Aorta (tissue), 5 donors: ENCODE results near the gene MLLT1. TPM values are rescaled to one million over a fixed set of nuclear protein-coding genes. Genes with fewer than 3 reads are reported as not detected.

Experiments used
- ATAC-seq: fragments of 200-7000 bp; cut with Tn5 transposase; one replicate; pipeline ENCODE4 v1.9.1; 2022; ENCODE audit warnings: moderate library complexity; ENCODE audit not compliant: low FRiP score
- DNase-seq, 2 donors: peaks; one replicate each; pipeline ENCODE4 v3.0.0-alpha.2; 2020
- H3K27ac ChIP-seq, 2 donors: one replicate each; pipeline ENCODE4 v1.5.1; 2013; ENCODE audit warnings: low read length in 2 of 2, mild to moderate bottlenecking in 2 of 2, moderate library complexity in 2 of 2, control low read depth in 1 of 2, inconsistent platforms in 1 of 2, low read depth in 1 of 2
- H3K27me3 ChIP-seq, 2 donors: one replicate each; pipeline ENCODE4 v1.6.1; 2013; ENCODE audit warnings: control low read depth in 1 of 2, low read length in 1 of 2, mild to moderate bottlenecking in 1 of 2, moderate library complexity in 1 of 2; ENCODE audit not compliant: insufficient read depth in 2 of 2, control insufficient read depth in 1 of 2
- H3K36me3 ChIP-seq, 2 donors: one replicate each; pipeline ENCODE4 v1.6.1; 2013; ENCODE audit warnings: control low read depth in 1 of 2, low read length in 1 of 2, mild to moderate bottlenecking in 1 of 2; ENCODE audit not compliant: insufficient read depth in 2 of 2, control insufficient read depth in 1 of 2
- H3K4me1 ChIP-seq, 2 donors: one replicate each; pipeline ENCODE4 v1.6.1; 2013; ENCODE audit warnings: low read length in 2 of 2, control low read depth in 1 of 2, mild to moderate bottlenecking in 1 of 2, moderate library complexity in 1 of 2; ENCODE audit not compliant: insufficient read depth in 2 of 2, control insufficient read depth in 1 of 2
- H3K4me3 ChIP-seq, 2 donors: one replicate each; pipeline ENCODE4 v1.5.1; 2013; ENCODE audit warnings: low read length in 2 of 2, control low read depth in 1 of 2, mild to moderate bottlenecking in 1 of 2
- H3K9me3 ChIP-seq: one replicate; pipeline ENCODE4 v1.6.1; 2013; ENCODE audit warnings: mild to moderate bottlenecking, low read length; ENCODE audit not compliant: control insufficient read depth
- WGBS, 2 donors: extraction: QIAGEN DNeasy Blood & Tissue Kit; methylation state at CpG; one replicate each; pipeline ENCODE4 v1.1.7; 2013; 5-methylcytosine and 5-hydroxymethylcytosine counted together
- intact Hi-C, 2 donors: fragments of 100-400 bp; cut with DNase I; formaldehyde crosslinking; loops; one replicate each; pipeline versions ENCODE4 v1.14.2 to v1.15.0; 2022
- polyA plus RNA-seq, 2 donors: library from polyadenylated mRNA; stranded (reverse); fragments of 200-250 nt; gene quantifications; one replicate each; pipeline ENCODE4 v1.2.3, GENCODE V29; 2013
- total RNA-seq, 2 donors: library from RNA; stranded (reverse); fragmentation: NEBNext Ultra II Directional; extraction: Animal tissue kit (Norgen Biotek cat#: 25700); gene quantifications; one replicate each; pipeline ENCODE4 v1.2.1, GENCODE V29; 2021
- donor health status: healthy with polysubstance abuse.
- donor health status: Bipolar disorder and iron deficiency.
- donor health status: DM: no; HTN: no; CAD: no.
- donor health status: DM: no; HTN: no; CAD: no.
- donor health status: DM: yes; HTN: yes; CAD: no.

Gene MLLT1
- total and polyA plus RNA-seq, 4 donors: 14.9 to 55.5 (median 44.5) TPM

GRCh38 chr19:6272913-6273600 is 6.7 kb downstream of the MLLT1 start:
- Histone ChIP-seq H3K27me3 (no peaks in the 10 kb centered on the region), H3K4me1 (no peaks in the 10 kb centered on the region), H3K36me3 (peaks cover 0 to 3% of the 10 kb centered on the region in 2 donors), H3K4me3 (no peak overlapping the region), H3K9me3 (no peaks in the 10 kb centered on the region), H3K27ac (peak overlapping the region; percentile 36 to 72)
- ATAC-seq (no peak), DNase-seq (no peak)
- intact Hi-C loops: loop anchor here (5.0 to 10.0 kb wide), 5 partner anchors 36 to 472 kb away; partner anchors contain the start of genes CLPP (in 1 of the 2) and RFX2 (in 1 of the 2)
- WGBS, 2 donors: 60 to 64% methylated on average over 22 of the region's 22 CpGs

GRCh38 chr19:6272411-6272791 is 7.4 kb downstream of the MLLT1 start:
- peaks cover 0 to 3% of the 10 kb centered on the region in 2 donors for H3K36me3 ChIP-seq
- WGBS, 2 donors: 14 to 18% methylated on average over 11 of the region's 11 CpGs
- peak overlapping the region in 1 of 2 donors; percentile 26 for H3K27ac ChIP-seq
- H3K9me3 ChIP-seq: no peaks in the 10 kb centered on the region
- ATAC-seq (no peak), DNase-seq (no peak)
- intact Hi-C loops: loop anchor here (5.0 to 10.0 kb wide), 5 partner anchors 35 to 472 kb away; partner anchors contain the start of genes CLPP (in 1 of the 2) and RFX2 (in 1 of the 2)
- H3K27me3 ChIP-seq: no peaks in the 10 kb centered on the region
- no peak overlapping the region for H3K4me3 ChIP-seq
- no peaks in the 10 kb centered on the region for H3K4me1 ChIP-seq

- peaks cover 0 to 3% of the 10 kb centered on the region in 2 donors for H3K36me3 ChIP-seq
- ATAC-seq (peak; percentile 57), DNase-seq (peak; percentile 77 to 93)
- WGBS, 2 donors: 3 to 4% methylated on average over 35 of the region's 35 CpGs
- H3K9me3 ChIP-seq: no peaks in the 10 kb centered on the region
- peak overlapping the region in 1 of 2 donors; percentile 26 for H3K27ac ChIP-seq
- H3K4me3 ChIP-seq: peak overlapping the region in 1 of 2 donors; percentile 12
- intact Hi-C loops: loop anchor here (5.0 to 10.0 kb wide), 5 partner anchors 35 to 473 kb away; partner anchors contain the start of genes CLPP (in 1 of the 2) and RFX2 (in 1 of the 2)
- no peaks in the 10 kb centered on the region for H3K27me3 ChIP-seq
- no peaks in the 10 kb centered on the region for H3K4me1 ChIP-seq
Observed at GRCh38 chr19:6271721-6272410, 7.9 kb downstream of the MLLT1 start.

DNA sequence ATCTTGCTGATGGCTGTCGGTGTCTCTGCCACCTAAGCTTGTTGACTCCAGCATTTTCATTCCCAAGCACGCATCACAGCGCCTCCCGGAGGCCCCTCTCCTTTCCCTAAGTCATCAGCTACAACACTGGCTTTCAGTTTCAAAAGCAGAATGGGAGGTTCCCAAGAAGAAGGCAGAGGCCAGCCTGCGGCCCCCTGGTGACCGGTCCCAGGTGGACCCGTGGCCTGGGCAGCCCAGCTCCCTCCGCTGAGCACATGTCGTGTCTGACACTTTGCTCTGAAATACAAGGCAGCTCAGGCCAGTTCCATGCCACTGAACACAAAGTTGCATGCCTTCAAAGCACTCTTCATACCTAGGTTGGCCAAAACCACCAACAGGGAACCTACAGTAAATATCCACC is 8.5 kb downstream of the MLLT1 start:
- no peaks in the 10 kb centered on the region for H3K9me3 ChIP-seq
- no peaks in the 10 kb centered on the region for H3K4me1 ChIP-seq
- no peaks in the 10 kb centered on the region for H3K27me3 ChIP-seq
- peaks cover 0 to 3% of the 10 kb centered on the region in 2 donors for H3K36me3 ChIP-seq
- WGBS, 2 donors: 38 to 42% methylated on average over 9 of the region's 9 CpGs
- DNase-seq (no peak), ATAC-seq (no peak)
- H3K27ac ChIP-seq: no peak overlapping the region
- no peak overlapping the region for H3K4me3 ChIP-seq
- intact Hi-C loops: loop anchor here (5.0 to 10.0 kb wide), 5 partner anchors 34 to 474 kb away; partner anchors contain the start of genes CLPP (in 1 of the 2) and RFX2 (in 1 of the 2)

- DNase-seq (no peak), ATAC-seq (no peak)
- Histone ChIP-seq H3K4me1 (no peaks in the 10 kb centered on the region), H3K27me3 (no peaks in the 10 kb centered on the region), H3K9me3 (no peaks in the 10 kb centered on the region), H3K27ac (no peak overlapping the region), H3K4me3 (no peak overlapping the region), H3K36me3 (peaks cover 0 to 3% of the 10 kb centered on the region in 2 donors)
- intact Hi-C loops: loop anchor here (5.0 to 10.0 kb wide), 5 partner anchors 34 to 474 kb away; partner anchors contain the start of genes CLPP (in 1 of the 2) and RFX2 (in 1 of the 2)
- WGBS, 2 donors: 97% methylated on average over 17 of the region's 17 CpGs
Observed at GRCh38 chr19:6270822-6271221, 9.0 kb downstream of the MLLT1 start.

- DNase-seq (no peak), ATAC-seq (no peak)
- Histone ChIP-seq H3K36me3 (peaks cover 0 to 3% of the 10 kb centered on the region in 2 donors), H3K4me3 (no peak overlapping the region), H3K27ac (no peak overlapping the region), H3K27me3 (no peaks in the 10 kb centered on the region), H3K4me1 (no peaks in the 10 kb centered on the region), H3K9me3 (no peaks in the 10 kb centered on the region)
- intact Hi-C loops: loop anchor here (5.0 to 10.0 kb wide), 5 partner anchors 33 to 475 kb away; partner anchors contain the start of genes CLPP (in 1 of the 2) and RFX2 (in 1 of the 2)
- WGBS, 2 donors: 93 to 94% methylated on average over 31 of the region's 31 CpGs
Observed at GRCh38 chr19:6270076-6270745, 9.6 kb downstream of the MLLT1 start.

DNA sequence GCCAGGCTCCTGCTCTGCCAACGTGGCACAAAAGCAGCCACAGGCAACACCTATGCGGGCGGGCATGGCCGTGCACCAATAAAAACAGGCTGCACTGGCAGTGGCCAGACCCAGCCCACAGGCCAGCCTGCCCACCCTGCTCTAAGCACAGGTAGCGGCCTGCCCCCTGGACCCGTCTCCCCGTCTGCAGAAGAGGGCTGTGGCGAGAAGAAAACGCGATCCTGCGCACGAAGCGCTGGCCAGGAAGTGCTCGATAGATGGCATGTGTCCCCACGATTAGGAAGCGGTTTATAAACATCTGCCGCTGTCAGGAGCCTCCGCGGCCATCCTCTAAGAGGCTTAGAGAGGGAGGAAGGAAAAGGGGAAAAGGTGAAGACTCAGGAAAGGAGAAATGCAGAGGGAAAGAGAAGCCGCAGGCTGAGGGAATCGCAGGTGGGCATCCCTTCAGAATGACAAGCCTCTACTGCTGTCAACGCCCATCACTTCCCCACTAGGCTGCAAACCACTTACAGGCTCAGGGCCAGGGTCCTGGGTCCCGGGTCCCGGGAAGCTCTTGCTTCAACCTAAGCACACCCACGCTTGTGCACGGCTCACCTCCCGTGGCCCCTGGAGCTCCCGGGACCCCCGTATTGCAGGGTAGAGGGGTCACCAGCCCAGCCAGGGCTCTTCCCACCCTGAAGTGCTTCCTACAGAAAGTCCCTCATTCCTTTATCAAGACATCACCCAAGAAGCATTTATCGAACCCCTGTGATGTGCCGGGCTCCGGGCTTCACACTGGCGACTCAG is 10.5 kb downstream of the MLLT1 start:
- peaks cover 0 to 3% of the 10 kb centered on the region in 2 donors for H3K36me3 ChIP-seq
- intact Hi-C loops: no loop called here
- H3K4me1 ChIP-seq: no peaks in the 10 kb centered on the region
- ATAC-seq (no peak), DNase-seq (peak in 1 of 2 donors; percentile 66)
- H3K9me3 ChIP-seq: no peaks in the 10 kb centered on the region
- no peak overlapping the region for H3K4me3 ChIP-seq
- no peaks in the 10 kb centered on the region for H3K27me3 ChIP-seq
- H3K27ac ChIP-seq: no peak overlapping the region
- 89 to 92% methylated on average over 33 of the region's 33 CpGs for WGBS, 2 donors

GRCh38 chr19:6268382-6268771 is 11.4 kb downstream of the MLLT1 start:
- ATAC-seq: no peak
- Histone ChIP-seq H3K27me3 (no peaks in the 10 kb centered on the region), H3K36me3 (peaks cover 0 to 3% of the 10 kb centered on the region in 2 donors), H3K27ac (no peak overlapping the region), H3K4me3 (no peak overlapping the region), H3K4me1 (no peaks in the 10 kb centered on the region), H3K9me3 (no peaks in the 10 kb centered on the region)
- no peak for DNase-seq
- 95 to 96% methylated on average over 4 of the region's 4 CpGs for WGBS, 2 donors
- intact Hi-C loops: no loop called here
